Measurements from ENCODE around the gene TSC22D1.

TSC22D1 gene

DNA sequence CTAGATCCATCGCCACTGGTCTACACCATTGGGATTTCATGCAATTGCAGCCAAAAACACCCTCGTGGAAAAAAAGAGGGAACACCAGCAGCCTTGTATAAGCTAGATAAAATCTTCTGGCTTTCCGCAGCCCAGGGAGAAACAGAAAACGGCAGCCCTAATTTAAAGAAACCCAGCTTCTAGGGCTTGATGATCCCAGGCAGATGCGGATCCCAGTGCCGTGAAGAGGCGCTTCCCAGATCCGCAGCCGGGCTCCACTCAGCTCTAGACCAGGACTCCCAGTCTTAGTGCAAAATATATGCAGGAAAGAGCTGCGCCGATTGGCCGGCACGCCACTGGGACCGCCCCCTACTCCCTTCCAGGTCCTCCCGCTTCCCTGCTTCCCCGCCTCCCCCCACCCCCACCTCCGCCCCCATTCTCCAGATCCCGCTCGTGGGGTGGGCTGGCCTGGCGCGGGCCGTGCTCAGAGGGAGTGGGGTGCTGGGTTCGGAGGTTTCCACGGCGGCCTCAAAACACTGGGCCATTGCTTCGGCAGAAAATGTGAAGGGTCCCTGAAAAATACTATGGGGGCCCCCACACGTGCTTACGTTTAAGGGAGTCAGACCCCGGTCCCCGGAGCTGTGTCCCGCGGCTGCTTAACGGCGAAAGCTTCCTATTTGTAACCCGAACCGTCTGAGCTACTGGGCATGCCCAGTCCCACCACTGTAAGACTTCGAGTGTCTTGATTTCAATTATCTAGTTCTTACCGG, 139.4 kb downstream of the TSC22D1 start:
- peak; percentile 55 for DNase-seq
- Histone ChIP-seq H3F3A (ENCODE audit: insufficient read depth, low read length) (no peaks in the 10 kb centered on the region; the same call in 1 of the 2 replicates), H3K9ac (ENCODE audit: low read length) (peak overlapping the region; percentile 44; the same call in 1 of the 2 replicates), H3K36me3 (replicated peaks; ENCODE audit: insufficient read depth, low read length) (no peaks in the 10 kb centered on the region), H2AFZ (ENCODE audit: low read length) (0 out of 2 replicates have a peak overlapping the region, but pooled peaks have one; percentile 42), H3K79me2 (ENCODE audit: low read length) (no peaks in the 10 kb centered on the region), H3K27me3 (replicated peaks; ENCODE audit: insufficient read depth, low read length) (no peaks in the 10 kb centered on the region), H3K27ac (ENCODE audit: low read length) (peak overlapping the region; percentile 27; the same call in 1 of the 2 replicates), H3K4me1 (ENCODE audit: low read length) (0 out of 2 replicates have a peak, but pooled peaks cover 5% of the 10 kb centered on the region), H3K9me3 (replicated peaks; ENCODE audit: insufficient read depth, low read length) (no peaks in the 10 kb centered on the region), H3K4me3 (ENCODE audit: low read length) (peak overlapping the region; percentile 60), H4K20me1 (ENCODE audit: insufficient read depth, low read length) (no peaks in the 10 kb centered on the region), H3K9me2 (replicated peaks; ENCODE audit: insufficient read depth, low read length) (no peaks in the 10 kb centered on the region), H3K4me2 (ENCODE audit: low read depth, low read length) (peak overlapping the region; percentile 79)
- no peak for TF ChIP-seq EZH2 (optimal IDR thresholded peaks at IDR 0.05; ENCODE audit: low read depth, low read length)
- TF ChIP-seq, protein P1, sequence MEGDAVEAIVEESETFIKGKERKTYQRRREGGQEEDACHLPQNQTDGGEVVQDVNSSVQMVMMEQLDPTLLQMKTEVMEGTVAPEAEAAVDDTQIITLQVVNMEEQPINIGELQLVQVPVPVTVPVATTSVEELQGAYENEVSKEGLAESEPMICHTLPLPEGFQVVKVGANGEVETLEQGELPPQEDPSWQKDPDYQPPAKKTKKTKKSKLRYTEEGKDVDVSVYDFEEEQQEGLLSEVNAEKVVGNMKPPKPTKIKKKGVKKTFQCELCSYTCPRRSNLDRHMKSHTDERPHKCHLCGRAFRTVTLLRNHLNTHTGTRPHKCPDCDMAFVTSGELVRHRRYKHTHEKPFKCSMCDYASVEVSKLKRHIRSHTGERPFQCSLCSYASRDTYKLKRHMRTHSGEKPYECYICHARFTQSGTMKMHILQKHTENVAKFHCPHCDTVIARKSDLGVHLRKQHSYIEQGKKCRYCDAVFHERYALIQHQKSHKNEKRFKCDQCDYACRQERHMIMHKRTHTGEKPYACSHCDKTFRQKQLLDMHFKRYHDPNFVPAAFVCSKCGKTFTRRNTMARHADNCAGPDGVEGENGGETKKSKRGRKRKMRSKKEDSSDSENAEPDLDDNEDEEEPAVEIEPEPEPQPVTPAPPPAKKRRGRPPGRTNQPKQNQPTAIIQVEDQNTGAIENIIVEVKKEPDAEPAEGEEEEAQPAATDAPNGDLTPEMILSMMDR (IDR thresholded peaks at IDR 0.05; ENCODE audit: low read length), result no peak
- TF ChIP-seq EZH2phosphoT487 (IDR thresholded peaks at IDR 0.05; ENCODE audit: low read length), result no peak

DNA sequence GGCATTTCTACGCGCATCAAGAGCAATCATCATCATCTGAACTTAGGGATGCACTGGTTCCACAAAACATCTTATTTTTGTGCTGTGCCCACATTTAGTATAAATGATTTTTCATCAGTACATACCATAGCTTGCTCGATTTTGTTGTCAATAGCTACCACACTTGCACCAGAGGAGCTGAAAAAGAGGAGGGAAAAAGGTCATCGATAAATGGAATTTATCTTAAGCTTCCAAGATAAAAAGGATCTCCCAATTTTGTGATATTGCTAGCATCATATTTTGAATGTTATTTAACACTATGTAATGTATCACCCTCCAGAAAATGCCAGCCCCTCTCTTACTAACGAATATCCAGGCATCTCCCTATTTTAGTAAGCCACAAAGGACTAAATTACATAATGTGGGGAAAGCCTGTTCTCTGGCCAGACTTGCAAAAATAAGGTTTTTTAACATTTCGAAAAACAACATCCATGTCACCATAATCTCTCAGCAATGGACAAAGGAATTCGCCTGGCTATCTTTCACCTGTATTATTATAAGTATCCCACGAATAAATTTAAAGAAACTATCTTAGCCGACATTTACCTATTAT, 140.1 kb downstream of the TSC22D1 start:
- no peaks in the 10 kb centered on the region; the same call in 1 of the 2 replicates for H3F3A ChIP-seq (ENCODE audit: insufficient read depth, low read length)
- 0 out of 2 replicates have a peak, but pooled peaks cover 5% of the 10 kb centered on the region for H3K4me1 ChIP-seq (ENCODE audit: low read length)
- H3K9me3 ChIP-seq (replicated peaks; ENCODE audit: insufficient read depth, low read length), result no peaks in the 10 kb centered on the region
- no peak for DNase-seq
- TF ChIP-seq EZH2phosphoT487 (IDR thresholded peaks at IDR 0.05; ENCODE audit: low read length), result no peak
- TF ChIP-seq EZH2 (optimal IDR thresholded peaks at IDR 0.05; ENCODE audit: low read depth, low read length), result no peak
- TF ChIP-seq, protein P1 (IDR thresholded peaks at IDR 0.05; ENCODE audit: low read length), result no peak
- no peaks in the 10 kb centered on the region for H3K9me2 ChIP-seq (replicated peaks; ENCODE audit: insufficient read depth, low read length)
- no peaks in the 10 kb centered on the region for H4K20me1 ChIP-seq (ENCODE audit: insufficient read depth, low read length)
- peak overlapping the region; percentile 35; the same call in 1 of the 2 replicates for H2AFZ ChIP-seq (ENCODE audit: low read length)
- peak overlapping the region; percentile 79 for H3K4me2 ChIP-seq (ENCODE audit: low read depth, low read length)
- peak overlapping the region; percentile 60 for H3K4me3 ChIP-seq (ENCODE audit: low read length)
- H3K79me2 ChIP-seq (ENCODE audit: low read length), result no peaks in the 10 kb centered on the region
- H3K9ac ChIP-seq (ENCODE audit: low read length), result peak overlapping the region; percentile 83; the same call in 1 of the 2 replicates
- no peaks in the 10 kb centered on the region for H3K36me3 ChIP-seq (replicated peaks; ENCODE audit: insufficient read depth, low read length)
- H3K27ac ChIP-seq (ENCODE audit: low read length), result no peak overlapping the region; the same call in 1 of the 2 replicates
- no peaks in the 10 kb centered on the region for H3K27me3 ChIP-seq (replicated peaks; ENCODE audit: insufficient read depth, low read length)

DNA sequence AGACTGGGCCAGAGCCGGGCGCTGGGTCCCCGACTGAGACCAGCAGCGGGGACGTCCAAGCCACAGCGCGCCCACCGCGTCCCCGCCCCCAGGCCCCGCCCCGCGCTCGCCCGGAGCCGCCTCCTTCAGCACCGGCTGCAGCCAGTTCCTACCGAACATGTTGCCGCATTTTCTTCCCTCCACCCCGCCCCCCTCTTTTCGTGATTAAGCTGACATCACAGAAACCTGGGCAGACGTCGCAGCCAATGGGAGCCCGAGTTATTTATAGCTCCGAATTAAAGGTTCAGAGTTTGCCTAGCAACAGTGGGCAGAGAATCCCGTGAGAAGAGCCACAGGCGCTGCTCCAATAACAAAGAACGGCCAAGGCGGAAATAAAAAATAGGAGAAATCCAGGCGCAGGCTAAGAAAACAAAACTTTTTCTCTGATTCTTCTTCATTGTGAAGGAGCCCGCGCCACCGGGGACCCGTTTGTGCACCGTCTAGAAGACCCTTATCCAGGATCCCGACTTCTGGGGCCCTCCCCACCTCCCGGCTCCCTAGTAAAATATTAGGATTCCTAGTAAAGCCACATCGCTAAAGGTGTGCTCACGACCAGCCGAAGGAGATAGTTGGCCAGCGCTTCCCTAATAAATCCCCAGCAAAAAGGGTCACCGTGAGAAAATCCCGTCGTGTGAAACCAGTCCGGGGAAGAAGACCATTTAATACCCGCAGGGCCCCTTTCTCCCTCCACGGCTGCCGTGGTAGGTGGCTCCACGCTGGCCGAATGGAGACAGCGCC, 140.8 kb downstream of the TSC22D1 start:
- H4K20me1 ChIP-seq (ENCODE audit: insufficient read depth, low read length), result no peaks in the 10 kb centered on the region
- H3K9ac ChIP-seq (ENCODE audit: low read length), result peak overlapping the region; percentile 83
- H3K27ac ChIP-seq (ENCODE audit: low read length), result peak overlapping the region; percentile 31; the same call in 1 of the 2 replicates
- TF ChIP-seq, protein P1 (IDR thresholded peaks at IDR 0.05; ENCODE audit: low read length), result no peak
- TF ChIP-seq EZH2phosphoT487 (IDR thresholded peaks at IDR 0.05; ENCODE audit: low read length) (no peak), EZH2 (optimal IDR thresholded peaks at IDR 0.05; ENCODE audit: low read depth, low read length) (no peak)
- peak overlapping the region; percentile 51 for H2AFZ ChIP-seq (ENCODE audit: low read length)
- no peaks in the 10 kb centered on the region for H3K27me3 ChIP-seq (replicated peaks; ENCODE audit: insufficient read depth, low read length)
- peak; percentile 89 for DNase-seq
- no peaks in the 10 kb centered on the region; the same call in 1 of the 2 replicates for H3F3A ChIP-seq (ENCODE audit: insufficient read depth, low read length)
- H3K9me2 ChIP-seq (replicated peaks; ENCODE audit: insufficient read depth, low read length), result no peaks in the 10 kb centered on the region
- H3K9me3 ChIP-seq (replicated peaks; ENCODE audit: insufficient read depth, low read length), result no peaks in the 10 kb centered on the region
- H3K4me3 ChIP-seq (ENCODE audit: low read length), result peak overlapping the region; percentile 60
- H3K36me3 ChIP-seq (replicated peaks; ENCODE audit: insufficient read depth, low read length), result no peaks in the 10 kb centered on the region
- H3K79me2 ChIP-seq (ENCODE audit: low read length), result no peaks in the 10 kb centered on the region
- H3K4me1 ChIP-seq (ENCODE audit: low read length), result 0 out of 2 replicates have a peak, but pooled peaks cover 5% of the 10 kb centered on the region
- H3K4me2 ChIP-seq (ENCODE audit: low read depth, low read length), result peak overlapping the region; percentile 79

All from MM.1S (cell line).